HFF-Myc (cell line): Measurements from ENCODE around the gene DNAJC13.

ENCODE experiments used
- DNase-seq: peaks from one replicate; pipeline ENCODE4 v3.0.0-alpha.2; 2011; ENCODE audit warnings: low read depth; ENCODE audit errors: extremely low read depth
- H3K4me3 ChIP-seq: replicated peaks from 2 replicates; pipeline ENCODE4 v1.5.1; 2011; ENCODE audit warnings: low read depth, mild to moderate bottlenecking, control low read depth, low read length
- TF ChIP-seq, protein P1 (sequence below): IDR thresholded peaks from 2 replicates; pipeline ENCODE4 v1.5.1; 2012; ENCODE audit warnings: mild to moderate bottlenecking, low read depth, low read length, control low read depth; ENCODE audit errors: missing control alignments

The DNAJC13 gene

GRCh38 chr3:132504375-132504933, 87.2 kb downstream of the DNAJC13 start:
- TF ChIP-seq, protein P1, sequence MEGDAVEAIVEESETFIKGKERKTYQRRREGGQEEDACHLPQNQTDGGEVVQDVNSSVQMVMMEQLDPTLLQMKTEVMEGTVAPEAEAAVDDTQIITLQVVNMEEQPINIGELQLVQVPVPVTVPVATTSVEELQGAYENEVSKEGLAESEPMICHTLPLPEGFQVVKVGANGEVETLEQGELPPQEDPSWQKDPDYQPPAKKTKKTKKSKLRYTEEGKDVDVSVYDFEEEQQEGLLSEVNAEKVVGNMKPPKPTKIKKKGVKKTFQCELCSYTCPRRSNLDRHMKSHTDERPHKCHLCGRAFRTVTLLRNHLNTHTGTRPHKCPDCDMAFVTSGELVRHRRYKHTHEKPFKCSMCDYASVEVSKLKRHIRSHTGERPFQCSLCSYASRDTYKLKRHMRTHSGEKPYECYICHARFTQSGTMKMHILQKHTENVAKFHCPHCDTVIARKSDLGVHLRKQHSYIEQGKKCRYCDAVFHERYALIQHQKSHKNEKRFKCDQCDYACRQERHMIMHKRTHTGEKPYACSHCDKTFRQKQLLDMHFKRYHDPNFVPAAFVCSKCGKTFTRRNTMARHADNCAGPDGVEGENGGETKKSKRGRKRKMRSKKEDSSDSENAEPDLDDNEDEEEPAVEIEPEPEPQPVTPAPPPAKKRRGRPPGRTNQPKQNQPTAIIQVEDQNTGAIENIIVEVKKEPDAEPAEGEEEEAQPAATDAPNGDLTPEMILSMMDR = no peak
- DNase-seq = no peak
- H3K4me3 ChIP-seq = no peak overlapping the region

- TF ChIP-seq, protein P1 = no peak
- DNase-seq = no peak
- no peak overlapping the region for H3K4me3 ChIP-seq
Measured at GRCh38 chr3:132507657-132508056, 90.4 kb downstream of the DNAJC13 start.

DNA sequence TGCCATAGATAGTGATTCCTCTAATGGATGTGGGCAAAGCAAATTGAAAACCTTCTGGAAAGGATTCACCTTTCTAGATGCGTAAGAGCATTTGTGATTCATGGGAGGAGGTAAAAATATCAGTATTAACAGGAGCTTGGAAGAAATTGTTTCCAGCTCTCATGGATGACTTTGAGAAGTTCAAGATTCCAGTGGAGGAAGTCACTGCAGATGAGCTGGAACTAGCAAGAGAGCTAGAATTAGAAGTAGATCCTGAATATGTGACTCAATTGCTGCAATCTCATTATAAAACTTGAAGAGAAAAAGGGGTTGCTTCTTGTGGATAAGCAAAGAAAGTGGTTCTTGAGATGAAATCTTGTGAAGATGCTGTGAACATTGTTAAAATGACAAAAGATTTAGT, 91.8 kb downstream of the DNAJC13 start:
- TF ChIP-seq, protein P1 = no peak
- no peak overlapping the region for H3K4me3 ChIP-seq
- no peak for DNase-seq

DNA sequence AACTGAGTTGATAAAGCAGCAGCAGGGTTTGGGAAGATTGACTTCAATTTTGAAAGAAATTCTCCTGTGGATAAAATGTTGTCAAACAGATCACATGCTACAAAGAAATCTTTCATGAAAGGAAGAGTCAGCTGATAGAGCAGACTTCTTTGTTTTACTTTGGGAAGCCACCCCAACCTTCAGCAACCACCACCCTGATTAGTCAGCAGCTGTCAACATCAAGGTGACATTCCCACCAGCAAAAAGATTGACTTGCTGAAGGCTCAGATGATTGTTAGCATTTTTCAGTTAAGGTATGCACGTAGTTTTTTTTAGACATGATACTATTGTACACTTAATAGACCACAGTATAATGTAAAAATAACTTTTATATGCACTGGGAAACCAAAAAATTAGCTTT, 92.2 kb downstream of the DNAJC13 start:
- no peak for DNase-seq
- H3K4me3 ChIP-seq = no peak overlapping the region
- TF ChIP-seq, protein P1 = no peak

- TF ChIP-seq, protein P1 = no peak
- no peak for DNase-seq
- H3K4me3 ChIP-seq = no peak overlapping the region
Measured at GRCh38 chr3:132513057-132513456, 95.8 kb downstream of the DNAJC13 start.

DNA sequence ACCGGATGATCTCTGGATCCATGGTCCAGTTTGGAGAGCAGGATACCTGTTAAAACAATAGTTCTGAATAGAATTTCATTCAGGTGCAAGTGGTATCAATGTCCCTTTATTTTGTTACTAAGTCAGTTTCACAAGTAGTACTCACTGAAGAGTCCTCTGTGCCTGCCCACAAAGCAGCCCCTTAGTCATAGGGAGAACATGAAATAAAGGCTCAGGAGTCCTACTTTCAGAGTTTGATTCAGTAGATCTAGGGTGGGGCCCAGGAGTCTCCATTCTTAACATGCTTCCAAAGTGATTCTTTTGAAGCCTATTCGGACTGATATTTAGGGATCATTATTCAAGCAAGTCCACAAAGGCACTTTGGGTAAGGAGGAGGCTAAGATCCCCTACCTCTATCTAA, 100.0 kb downstream of the DNAJC13 start:
- no peak for DNase-seq
- TF ChIP-seq, protein P1 = no peak
- H3K4me3 ChIP-seq = no peak overlapping the region

- TF ChIP-seq, protein P1 = no peak
- no peak for DNase-seq
- no peak overlapping the region for H3K4me3 ChIP-seq
Measured at GRCh38 chr3:132519914-132520313, 102.6 kb downstream of the DNAJC13 start.
